H1 (cell line): ENCODE data around the gene ZBED1. TPM values are rescaled to one million over a fixed set of nuclear protein-coding genes. Genes with fewer than 3 reads are reported as not detected.

ENCODE experiments used
- CTCF ChIA-PET: fragments of 300-600 bp; sonication (Branson Sonifier 250); formaldehyde crosslinking; loops from one replicate; lab custom pipeline; 2021; ENCODE audit not compliant: partially characterized antibody; lab: Charles Lee
- POLR2A ChIA-PET: fragments of 300-600 bp; sonication (Branson Sonifier 250); formaldehyde crosslinking; loops from one replicate; lab custom pipeline; 2021; ENCODE audit warnings: inconsistent platforms; ENCODE audit not compliant: partially characterized antibody; lab: Charles Lee
- DNase-seq, 2 experiments: peaks; one replicate each; pipeline versions ENCODE4 v3.0.0 to v3.0.0-alpha.2; 2010 to 2022; ENCODE audit warnings: low spot score in 2 of 2, low read depth in 1 of 2, mixed read lengths in 1 of 2
- FAIRE-seq: peaks from 2 replicates; lab custom pipeline; 2011; peaks lifted over from hg19 to GRCh38; lab: Jason Lieb, UNC
- H2AFZ ChIP-seq: 2 replicates; pipeline ENCODE4 v1.8.1; 2012; ENCODE audit warnings: low read length, inconsistent platforms
- H2AK5ac ChIP-seq: 2 replicates; pipeline ENCODE4 v1.6.1; 2013; ENCODE audit warnings: low read depth, low read length
- H2BK120ac ChIP-seq: replicated peaks from 2 replicates; pipeline ENCODE3; 2013; ENCODE audit warnings: low read depth, low read length, inconsistent platforms
- H2BK12ac ChIP-seq: 2 replicates; pipeline ENCODE4 v1.6.1; 2013; ENCODE audit warnings: low read depth, low read length
- H2BK15ac ChIP-seq: 2 replicates; pipeline ENCODE4 v1.6.1; 2013; ENCODE audit warnings: low read length
- H2BK20ac ChIP-seq: 2 replicates; pipeline ENCODE4 v1.6.1; 2013; ENCODE audit warnings: low read length
- H2BK5ac ChIP-seq: 2 replicates; pipeline ENCODE4 v1.6.1; 2013; ENCODE audit warnings: low read depth, low read length
- H3K14ac ChIP-seq: 2 replicates; pipeline ENCODE4 v1.6.1; 2013; ENCODE audit warnings: inconsistent platforms; ENCODE audit not compliant: insufficient read length
- H3K18ac ChIP-seq: 2 replicates; pipeline ENCODE4 v1.6.1; 2013; ENCODE audit warnings: low read length; ENCODE audit errors: extremely low read depth
- H3K23ac ChIP-seq: 2 replicates; pipeline ENCODE4 v1.6.1; 2013; ENCODE audit warnings: inconsistent platforms; ENCODE audit not compliant: insufficient read length
- H3K23me2 ChIP-seq: 2 replicates; pipeline ENCODE4 v1.6.1; 2013; ENCODE audit warnings: low read depth, low read length
- H3K27ac ChIP-seq: 2 replicates; pipeline ENCODE4 v1.6.1; 2011; ENCODE audit warnings: low read depth, low read length, inconsistent platforms
- H3K27me3 ChIP-seq, 4 experiments: replicated peaks in 1 of 4; 1 replicate in 1 of 4; 2 replicates in 3 of 4; pipeline versions ENCODE4 v1.6.1 to v1.8.1; 2011 to 2013; ENCODE audit warnings: low read length in 3 of 4, mild to moderate bottlenecking in 3 of 4, inconsistent platforms in 2 of 4, mixed read lengths in 2 of 4, moderate library complexity in 1 of 4; ENCODE audit not compliant: control insufficient read depth in 3 of 4, insufficient read depth in 3 of 4; ENCODE audit errors: extremely low read depth in 1 of 4
- H3K36me3 ChIP-seq, 4 experiments: 2 replicates each; pipeline versions ENCODE4 v1.6.1 to v1.8.1; 2011 to 2013; ENCODE audit warnings: mild to moderate bottlenecking in 4 of 4, low read length in 3 of 4, moderate library complexity in 2 of 4, control low read depth in 1 of 4, inconsistent platforms in 1 of 4; ENCODE audit not compliant: insufficient read depth in 4 of 4, control insufficient read depth in 2 of 4
- H3K4ac ChIP-seq: replicated peaks from 2 replicates; pipeline ENCODE3; 2013; ENCODE audit warnings: low read length, low read depth, mixed read lengths, inconsistent platforms; ENCODE audit not compliant: insufficient read length
- H3K4me1 ChIP-seq, 4 experiments: replicated peaks in 1 of 4; 1 replicate in 1 of 4; 2 replicates in 3 of 4; pipeline versions ENCODE4 v1.6.1 to v1.8.1; 2011 to 2013; ENCODE audit warnings: low read length in 3 of 4, inconsistent platforms in 2 of 4, mixed read lengths in 1 of 4; ENCODE audit not compliant: insufficient read depth in 4 of 4, control insufficient read depth in 3 of 4
- H3K4me2 ChIP-seq, 2 experiments: 2 replicates each; pipeline versions ENCODE4 v1.6.1 to v1.8.1; 2011 to 2013; ENCODE audit warnings: low read depth in 2 of 2, low read length in 2 of 2, control low read depth in 1 of 2, inconsistent platforms in 1 of 2, mild to moderate bottlenecking in 1 of 2; ENCODE audit not compliant: insufficient read depth in 1 of 2
- H3K4me3 ChIP-seq, 4 experiments: fragments of 200-600, 300-600 bp in 1 of 4; sonication (generic), shearing (Covaris generic), sonication (Bioruptor Twin) in 1 of 4; 2 replicates each; pipeline versions ENCODE4 v1.5.1 to v1.8.1; 2011 to 2016; ENCODE audit warnings: low read length in 4 of 4, low read depth in 3 of 4, control low read depth in 2 of 4, inconsistent platforms in 2 of 4, mild to moderate bottlenecking in 2 of 4, mixed read lengths in 1 of 4, moderate library complexity in 1 of 4; ENCODE audit not compliant: insufficient read depth in 2 of 4; ENCODE audit errors: extremely low read depth in 1 of 4
- H3K56ac ChIP-seq: replicated peaks from 2 replicates; pipeline ENCODE3; 2013; ENCODE audit warnings: low read depth, mild to moderate bottlenecking, mixed read lengths, low read length, inconsistent platforms; ENCODE audit not compliant: insufficient read length
- H3K79me1 ChIP-seq: 2 replicates; pipeline ENCODE4 v1.6.1; 2013; ENCODE audit warnings: low read depth, low read length, control low read depth
- H3K79me2 ChIP-seq, 2 experiments: 2 replicates each; pipeline versions ENCODE4 v1.6.1 to v1.8.1; 2012 to 2013; ENCODE audit warnings: low read length in 2 of 2, mild to moderate bottlenecking in 2 of 2, inconsistent platforms in 1 of 2; ENCODE audit not compliant: insufficient read depth in 2 of 2, control insufficient read depth in 1 of 2
- H3K9ac ChIP-seq, 4 experiments: replicated peaks in 1 of 4; 1 replicate in 1 of 4; 2 replicates in 3 of 4; pipeline versions ENCODE4 v1.6.1 to v1.8.1; 2011 to 2013; ENCODE audit warnings: low read depth in 3 of 4, low read length in 3 of 4, control low read depth in 2 of 4, mild to moderate bottlenecking in 2 of 4, moderate library complexity in 2 of 4, inconsistent platforms in 1 of 4; ENCODE audit errors: extremely low read depth in 1 of 4
- H3K9me3 ChIP-seq, 2 experiments: 2 replicates each; pipeline versions ENCODE4 v1.6.1 to v1.8.1; 2012 to 2013; ENCODE audit warnings: mild to moderate bottlenecking in 2 of 2, moderate library complexity in 2 of 2, control low read depth in 1 of 2, inconsistent platforms in 1 of 2, low read depth in 1 of 2, low read length in 1 of 2, mixed read lengths in 1 of 2; ENCODE audit not compliant: insufficient read depth in 2 of 2
- H4K20me1 ChIP-seq, 2 experiments: replicated peaks in 1 of 2; 2 replicates each; pipeline versions ENCODE3 to v1.8.1; 2011 to 2013; ENCODE audit warnings: inconsistent platforms in 2 of 2, low read length in 2 of 2, mild to moderate bottlenecking in 1 of 2; ENCODE audit not compliant: insufficient read depth in 2 of 2, control insufficient read depth in 1 of 2
- H4K5ac ChIP-seq: 2 replicates; pipeline ENCODE4 v1.6.1; 2013; ENCODE audit warnings: low read length, low read depth, mixed read lengths, inconsistent platforms; ENCODE audit not compliant: insufficient read length
- H4K8ac ChIP-seq: 2 replicates; pipeline ENCODE4 v1.8.0; 2013; ENCODE audit warnings: mild to moderate bottlenecking, moderate library complexity, low read length, inconsistent platforms; ENCODE audit not compliant: insufficient read depth; ENCODE audit errors: extremely low read depth
- H4K91ac ChIP-seq: replicated peaks from 2 replicates; pipeline ENCODE3; 2013; ENCODE audit warnings: low read length, mixed read lengths, inconsistent platforms; ENCODE audit not compliant: insufficient read length
- CTBP2 ChIP-seq: IDR thresholded peaks from 2 replicates; pipeline ENCODE4 v1.7.0; 2011; ENCODE audit warnings: borderline replicate concordance, mild to moderate bottlenecking, moderate library complexity, mixed read lengths, low read length; ENCODE audit not compliant: insufficient read depth, insufficient read length
- WGBS, 2 experiments: shearing (Covaris generic) in 1 of 2; methylation state at CpG; one replicate each; pipeline versions ENCODE4 v1.1.6 to v1.1.7; 2013 to 2015; ENCODE audit warnings: low lambda C conversion rate in 2 of 2, mixed read lengths in 2 of 2, inconsistent platforms in 1 of 2, low coverage in 1 of 2, missing lambda C conversion rate in 1 of 2; ENCODE audit not compliant: insufficient replicate concordance in 2 of 2, insufficient coverage in 1 of 2, insufficient read length in 1 of 2; ENCODE audit errors: extremely low coverage in 1 of 2, missing lambda C conversion rate in 1 of 2; 5-methylcytosine and 5-hydroxymethylcytosine counted together
- polyA plus RNA-seq, 7 experiments: library from polyadenylated mRNA; depleted of rRNA in 3 of 7; stranded (reverse) in 5 of 7; unstranded in 2 of 7; fragments of >200 nt in 5 of 7; fragments of 200-250 nt in 2 of 7; gene quantifications; 1 replicate in 5 of 7; 2 replicates in 1 of 7; 4 replicates in 1 of 7; pipeline versions ENCODE4 v1.2.1 to v1.2.3, GENCODE V29; 2011 to 2013; ENCODE audit warnings: missing spikeins in 2 of 7, mixed read lengths in 2 of 7
- total RNA-seq: library from RNA; stranded (reverse); fragmentation: NEBNext Ultra II Directional; extraction: Animal tissue kit (Norgen Biotek cat#: 25700); gene quantifications from 2 replicates; pipeline ENCODE4 v1.2.1, GENCODE V29; 2021

Gene ZBED1
- total and polyA plus RNA-seq, 2 of the 8 experiments (the other 6 are each of a cell fraction or from before 2014, with no cell fraction given), result 28.5 to 45.8 TPM

GRCh38 chrX:2498781-2499302 is 1.9 kb downstream of the ZBED1 start:
- Histone ChIP-seq H2BK15ac (no peak overlapping the region), H4K91ac (no peak overlapping the region), H2BK12ac (0 out of 2 replicates have a peak overlapping the region, but pooled peaks have one; percentile 39), H2BK20ac (no peak overlapping the region), H2BK120ac (peak overlapping the region; percentile 6), H3K23ac (no peak overlapping the region), H2AK5ac (no peak overlapping the region; the same call in 1 of the 2 replicates), H3K4me1 (peaks cover 0 to 17% (median 9%) of the 10 kb centered on the region in 4 experiments; a peak in 5 of 7 replicates), H3K23me2 (peaks cover 4% of the 10 kb centered on the region; the same call in 1 of the 2 replicates), H3K14ac (no peak overlapping the region), H3K27ac (peak overlapping the region; percentile 64), H3K9ac (peak overlapping the region in 2 of 4 experiments; percentile 42 to 44; a peak in 3 of 7 replicates), H4K8ac (no peak overlapping the region), H3K9me3 (no peaks in the 10 kb centered on the region), H4K5ac (peak overlapping the region; percentile 27), H3K4me3 (peak overlapping the region; percentile 35 to 96 (median 80); a peak in 5 of 8 replicates), H3K4me2 (peak overlapping the region; percentile 53 to 77), H4K20me1 (peaks cover 2 to 5% of the 10 kb centered on the region in 2 experiments), H3K79me2 (peaks cover 5 to 62% of the 10 kb centered on the region in 2 experiments; a peak in 3 of 4 replicates), H3K79me1 (peaks cover 6% of the 10 kb centered on the region), H2BK5ac (peak overlapping the region; percentile 46; the same call in 1 of the 2 replicates), H3K4ac (no peak overlapping the region), H3K36me3 (peaks cover 0 to 20% (median 0%) of the 10 kb centered on the region in 4 experiments; a peak in 2 of 8 replicates), H3K56ac (no peak overlapping the region), H3K27me3 (no peaks in the 10 kb centered on the region), H3K18ac (no peak overlapping the region; the same call in 1 of the 2 replicates), H2AFZ (no peak overlapping the region)
- CTCF ChIA-PET, result no interaction called here
- 24% methylated on average over 10 of the region's 10 CpGs; no CpG with 5 or more reads in 1 of the 2 experiments for WGBS, 2 experiments
- POLR2A ChIA-PET, result no interaction called here
- DNase-seq, result no peak
- no peak for FAIRE-seq
- TF ChIP-seq CTBP2, result no peak
